Measurements from ENCODE around the gene RPL22L1.

GRCh38 chr3:170896781-170897180, 26.8 kb upstream of the RPL22L1 start:
- TF ChIP-seq POLR2A (IDR thresholded peaks at IDR 0.05; ENCODE audit: low read depth, low read length) (no peak), TAF1 (IDR thresholded peaks at IDR 0.05; ENCODE audit: borderline replicate concordance, low read depth, low read length) (no peak), POLR2AphosphoS5 (IDR thresholded peaks at IDR 0.05; ENCODE audit: low read depth, low read length) (no peak)

Measured in GM12892 (cell line).